ENCODE results near the gene SLC35F4.
"Not testable (repeated sequence)": the region's sequence is repeated elsewhere in the genome, so short reads cannot be mapped to it uniquely, and the experiment has no call there.

SLC35F4 gene

GRCh38 chr14:57722141-57722540 is 143.8 kb downstream of the SLC35F4 start:
- DNase-seq = not testable (repeated sequence)

GRCh38 chr14:57714487-57714931 is 151.4 kb downstream of the SLC35F4 start:
- no peak for DNase-seq

DNA sequence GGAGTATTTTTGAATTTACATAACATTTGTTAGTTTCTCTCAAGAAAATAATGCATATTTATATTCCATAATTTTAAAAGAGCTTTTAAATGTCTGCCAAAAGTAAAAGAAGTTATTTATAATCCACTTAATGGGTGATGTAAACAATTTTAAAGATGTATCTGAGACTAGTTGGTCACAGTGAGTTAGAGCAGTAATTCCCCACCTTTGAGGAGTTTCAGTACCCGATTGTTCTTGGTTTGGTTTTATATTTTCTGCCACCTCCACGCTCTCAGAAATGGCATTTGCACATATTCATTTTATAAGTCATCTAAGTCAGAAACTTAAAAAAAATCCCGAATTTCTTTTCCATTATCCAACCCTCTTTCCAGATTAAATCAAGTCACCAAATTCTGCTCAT is 153.2 kb downstream of the SLC35F4 start:
- no peak for DNase-seq

GRCh38 chr14:57712102-57712501 is 153.8 kb downstream of the SLC35F4 start:
- DNase-seq = no peak

- DNase-seq = no peak
Measured at GRCh38 chr14:57709909-57710308, 156.0 kb downstream of the SLC35F4 start.

DNA sequence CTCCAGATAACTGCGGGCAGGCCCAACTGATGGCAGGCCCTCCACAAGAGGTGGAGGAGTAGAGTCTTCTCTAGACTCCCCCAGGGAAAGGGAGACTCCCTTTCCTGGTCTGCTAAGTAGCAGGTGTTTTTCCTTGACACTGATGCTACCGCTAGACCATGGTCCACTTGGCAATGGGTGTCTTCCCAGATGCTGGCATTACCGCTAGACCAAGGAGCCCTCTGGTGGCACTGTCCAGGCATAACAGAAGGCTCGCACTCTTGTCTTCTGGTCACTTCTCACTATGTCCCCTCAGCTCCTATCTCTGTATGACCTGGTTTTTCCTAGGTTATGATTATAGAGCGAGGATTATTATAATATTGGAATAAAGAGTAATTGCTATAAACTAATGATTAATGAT is 156.8 kb downstream of the SLC35F4 start:
- DNase-seq = not testable (repeated sequence)

GRCh38 chr14:57707219-57707618 is 158.7 kb downstream of the SLC35F4 start:
- no peak for DNase-seq

GRCh38 chr14:57704763-57705162 is 161.1 kb downstream of the SLC35F4 start:
- no peak for DNase-seq

DNA sequence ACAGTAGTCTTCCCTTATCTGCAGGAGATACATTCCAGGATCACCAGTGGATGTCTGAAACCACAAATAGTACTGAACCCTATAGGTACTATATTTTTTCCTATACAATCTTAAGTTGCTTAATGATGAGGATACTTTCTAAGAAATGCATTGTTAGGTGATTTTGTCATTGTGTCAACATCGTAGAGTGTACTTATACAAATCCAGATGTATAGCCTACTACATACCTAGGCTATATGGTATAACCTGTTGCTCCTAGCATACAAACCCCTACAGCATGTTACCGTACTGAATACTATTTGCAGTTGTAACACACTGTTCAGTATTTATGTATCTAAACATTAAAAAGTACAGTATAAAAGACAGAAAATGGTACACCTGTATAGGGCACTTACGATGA is 165.9 kb downstream of the SLC35F4 start:
- no peak for DNase-seq

GRCh38 chr14:57692671-57693070 is 173.2 kb downstream of the SLC35F4 start:
- DNase-seq = peak; percentile 6 to 23

GRCh38 chr14:57687416-57687815 is 178.5 kb downstream of the SLC35F4 start:
- no peak for DNase-seq

GRCh38 chr14:57686304-57686703 is 179.6 kb downstream of the SLC35F4 start:
- peak in 1 of 2 experiments; percentile 27 for DNase-seq

- no peak for DNase-seq
Measured at GRCh38 chr14:57671021-57671420, 194.9 kb downstream of the SLC35F4 start.

DNA sequence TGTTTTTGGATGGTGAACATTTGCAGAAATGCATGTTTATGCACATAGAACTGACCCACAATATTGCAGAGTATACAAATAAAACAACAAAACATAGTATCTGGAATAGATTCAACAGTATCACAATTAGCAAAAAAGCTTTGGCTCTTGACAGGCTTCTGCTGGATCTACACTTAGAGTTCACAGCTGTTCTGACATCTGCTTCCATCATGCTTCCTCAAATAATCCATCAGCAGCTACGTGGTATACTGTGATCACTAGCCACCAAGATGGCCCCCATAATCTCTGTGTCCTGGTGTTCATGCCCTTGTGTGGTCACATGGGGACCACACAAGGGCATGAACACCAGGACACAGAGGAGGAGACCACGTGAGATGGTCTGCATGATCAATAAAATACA is 205.7 kb downstream of the SLC35F4 start:
- DNase-seq = no peak

DNA sequence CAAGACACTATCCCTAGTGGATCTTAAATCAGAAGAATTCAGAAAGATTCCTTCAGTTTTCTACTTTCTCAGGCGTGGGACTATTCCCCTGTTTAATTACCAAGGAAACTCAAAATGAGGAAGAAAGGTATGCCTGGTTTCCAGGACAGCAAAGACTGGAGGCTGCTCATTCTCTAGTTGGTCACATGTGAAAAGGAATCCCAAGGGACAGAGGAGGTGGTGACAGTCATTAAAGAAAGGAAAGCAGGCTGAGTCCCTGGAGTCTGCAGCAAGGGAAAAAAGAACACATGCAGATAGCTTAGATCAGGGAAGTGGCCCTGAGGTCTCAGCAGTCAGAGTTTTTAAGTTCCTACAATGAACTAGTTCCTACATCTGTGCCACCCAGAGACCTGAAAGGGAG is 206.8 kb downstream of the SLC35F4 start:
- no peak for DNase-seq

DNA sequence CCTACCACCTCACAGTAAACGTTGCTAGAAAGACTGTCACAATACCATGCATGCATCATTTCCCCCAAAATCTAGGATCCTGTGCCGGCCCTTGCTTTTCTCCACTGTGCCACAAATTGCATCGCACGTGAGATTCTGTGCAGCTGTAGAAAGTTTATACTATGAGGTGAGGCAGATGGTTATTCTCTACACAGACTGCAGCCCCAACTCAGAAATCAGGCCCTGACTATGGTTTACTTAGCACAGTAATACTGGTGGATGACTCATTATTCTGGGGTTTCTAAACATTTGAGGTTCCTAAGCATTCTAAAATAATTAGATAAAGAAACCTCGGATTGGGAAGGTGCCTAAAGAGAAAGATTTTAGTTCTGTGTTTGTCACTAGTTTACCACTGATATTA is 208.4 kb downstream of the SLC35F4 start:
- DNase-seq = no peak

- no peak for DNase-seq
Measured at GRCh38 chr14:57656853-57657252, 209.0 kb downstream of the SLC35F4 start.

DNA sequence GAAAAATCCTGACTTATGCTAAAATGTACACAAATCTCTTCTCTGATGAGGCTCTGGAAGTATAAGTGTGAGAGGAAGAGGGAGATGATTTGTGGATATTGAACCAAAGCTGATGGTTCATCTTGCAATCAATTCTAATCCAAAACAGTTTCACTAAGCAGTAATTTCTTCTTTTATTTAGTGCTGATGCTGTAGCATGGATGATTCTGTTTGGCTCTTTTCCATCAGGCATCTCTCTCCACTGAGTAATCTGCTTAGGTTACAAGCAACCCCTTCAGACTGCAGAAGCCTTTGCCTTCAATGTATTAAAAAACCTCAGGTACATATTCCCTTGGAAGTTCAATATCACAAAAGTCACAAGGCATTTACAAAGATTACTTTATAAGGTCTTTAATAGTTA is 213.1 kb downstream of the SLC35F4 start:
- DNase-seq = no peak

DNA sequence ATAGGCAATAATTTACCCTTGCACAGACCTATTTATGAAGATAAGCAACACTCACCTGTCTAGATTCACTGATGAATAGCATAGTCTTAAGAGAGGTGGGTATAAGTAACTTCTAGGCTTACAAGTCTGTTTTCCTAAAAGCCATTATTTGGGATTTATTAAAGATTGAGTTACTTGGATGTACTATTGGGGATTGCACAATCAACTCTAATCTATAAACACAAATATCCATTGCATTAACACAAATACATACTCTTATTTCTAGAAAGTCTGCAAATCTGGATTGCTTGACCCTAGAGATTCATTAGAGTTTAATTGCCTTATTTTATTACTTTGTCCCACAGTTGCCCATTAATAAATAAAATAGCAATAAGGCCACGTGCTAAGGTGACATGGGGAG is 224.1 kb downstream of the SLC35F4 start:
- DNase-seq = no peak

GRCh38 chr14:57640036-57640435 is 225.9 kb downstream of the SLC35F4 start:
- no peak for DNase-seq

- no peak for DNase-seq
Measured at GRCh38 chr14:57637901-57638300, 228.0 kb downstream of the SLC35F4 start.

GRCh38 chr14:57634335-57634734 is 231.6 kb downstream of the SLC35F4 start:
- DNase-seq = no peak

DNA sequence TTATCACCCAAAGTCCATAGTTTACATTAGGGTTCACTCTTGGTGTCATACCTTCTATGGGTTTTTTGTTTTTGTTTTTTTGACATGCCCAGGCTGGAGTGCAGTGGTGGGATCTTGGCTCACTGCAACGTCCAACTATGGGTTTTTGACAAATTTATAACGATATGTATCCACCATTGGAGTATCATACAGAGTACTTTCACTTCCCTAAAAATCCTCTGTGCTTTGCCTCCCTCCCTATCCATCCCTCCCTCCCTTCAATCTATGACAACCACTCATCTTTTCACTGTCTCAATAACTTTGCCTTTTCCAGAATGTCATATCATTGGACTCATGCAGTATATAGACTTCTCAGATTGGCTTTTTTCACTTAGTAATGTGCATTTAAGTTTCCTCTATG is 233.2 kb downstream of the SLC35F4 start:
- no peak for DNase-seq

DNA sequence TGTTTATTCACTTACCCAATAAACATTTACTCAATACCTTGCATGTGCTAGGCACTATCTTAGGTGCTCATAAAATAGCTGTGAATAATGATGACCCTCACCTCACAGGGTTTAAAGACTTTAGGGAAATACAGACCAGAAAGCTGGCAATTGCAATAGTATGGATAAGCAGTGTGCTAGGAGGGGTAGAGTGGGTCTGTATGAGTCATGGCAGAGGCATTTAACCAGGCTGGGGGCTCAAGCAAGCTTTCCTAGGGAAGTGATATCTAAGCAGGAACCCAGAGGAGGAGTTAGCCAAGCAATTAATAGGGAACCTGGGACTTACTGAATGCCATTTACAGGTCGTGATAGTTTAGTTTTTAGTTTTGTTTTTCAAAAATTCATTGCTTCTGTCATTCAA is 248.4 kb downstream of the SLC35F4 start:
- no peak for DNase-seq

DNA sequence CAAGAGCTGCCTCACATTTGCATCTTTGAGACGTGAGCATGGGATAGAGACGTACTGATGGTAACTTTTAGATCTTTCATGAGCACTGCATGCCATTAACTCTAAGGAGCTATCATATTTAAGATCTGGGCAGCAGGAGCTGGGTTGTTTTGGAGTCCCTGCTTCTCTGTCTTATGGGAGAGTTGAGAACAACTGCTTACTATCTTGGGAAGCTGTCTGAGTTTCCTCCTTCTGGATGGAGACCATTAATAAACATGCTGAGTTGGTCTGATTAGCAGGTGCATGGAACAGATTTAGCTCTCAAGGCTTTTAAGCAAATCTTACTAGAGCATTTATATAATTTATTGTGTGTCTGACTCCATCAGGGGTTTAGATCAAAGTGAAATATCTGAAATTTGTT is 252.9 kb downstream of the SLC35F4 start:
- DNase-seq = no peak

DNA sequence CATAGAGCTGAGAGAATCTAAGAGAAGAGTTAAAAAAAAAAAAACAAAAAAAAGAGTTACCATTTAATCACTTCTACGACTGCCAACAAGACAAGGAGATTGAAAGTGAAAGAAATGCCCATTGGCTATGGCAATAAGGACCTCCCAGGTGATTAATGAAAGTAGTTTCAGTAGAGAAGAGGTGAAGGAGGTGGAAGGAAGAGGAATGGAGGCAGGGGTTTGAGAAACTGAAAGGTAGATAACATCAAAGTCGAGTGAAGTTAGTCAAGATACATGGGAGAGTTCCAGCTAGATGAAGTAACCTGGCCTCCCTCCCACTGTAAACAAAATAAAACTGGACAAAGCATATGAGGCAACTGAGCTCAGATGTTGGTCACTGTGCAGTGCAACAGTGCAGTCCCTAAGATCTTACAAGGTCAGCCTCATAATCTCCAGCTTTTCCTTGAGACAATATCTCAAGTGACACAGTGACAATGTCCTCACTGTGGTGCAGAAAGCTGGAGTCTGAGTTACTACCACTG is 254.3 kb downstream of the SLC35F4 start:
- no peak for DNase-seq
